HEK293 (cell line): Measurements from ENCODE around the gene DPCD.

Experiments used
- HOXA7 ChIP-seq: sonication (generic); formaldehyde crosslinking; IDR thresholded peaks from 2 replicates; pipeline ENCODE4 v1.8.1; 2022; ENCODE audit warnings: missing genetic modification reagents, borderline replicate concordance
- ZNF24 ChIP-seq: fragments of 450-650 bp; formaldehyde crosslinking; IDR thresholded peaks from 2 replicates; pipeline ENCODE4 v1.5.1; 2016; ENCODE audit warnings: missing biosample characterization, missing genetic modification characterization
- ZNF707 ChIP-seq: fragments of 450-650 bp; formaldehyde crosslinking; IDR thresholded peaks from 2 replicates; pipeline ENCODE4 v1.5.1; 2016; ENCODE audit warnings: missing biosample characterization, missing genetic modification characterization
- TF ChIP-seq, protein P1 (sequence below): fragments of 450-650 bp; formaldehyde crosslinking; IDR thresholded peaks from 2 replicates; pipeline ENCODE4 v1.5.1; 2016; ENCODE audit warnings: missing biosample characterization, missing genetic modification characterization
- TF ChIP-seq, protein P2 (sequence below): fragments of 450-650 bp; formaldehyde crosslinking; IDR thresholded peaks from 2 replicates; pipeline ENCODE4 v1.5.1; 2016; ENCODE audit warnings: missing biosample characterization, missing genetic modification characterization

DNA sequence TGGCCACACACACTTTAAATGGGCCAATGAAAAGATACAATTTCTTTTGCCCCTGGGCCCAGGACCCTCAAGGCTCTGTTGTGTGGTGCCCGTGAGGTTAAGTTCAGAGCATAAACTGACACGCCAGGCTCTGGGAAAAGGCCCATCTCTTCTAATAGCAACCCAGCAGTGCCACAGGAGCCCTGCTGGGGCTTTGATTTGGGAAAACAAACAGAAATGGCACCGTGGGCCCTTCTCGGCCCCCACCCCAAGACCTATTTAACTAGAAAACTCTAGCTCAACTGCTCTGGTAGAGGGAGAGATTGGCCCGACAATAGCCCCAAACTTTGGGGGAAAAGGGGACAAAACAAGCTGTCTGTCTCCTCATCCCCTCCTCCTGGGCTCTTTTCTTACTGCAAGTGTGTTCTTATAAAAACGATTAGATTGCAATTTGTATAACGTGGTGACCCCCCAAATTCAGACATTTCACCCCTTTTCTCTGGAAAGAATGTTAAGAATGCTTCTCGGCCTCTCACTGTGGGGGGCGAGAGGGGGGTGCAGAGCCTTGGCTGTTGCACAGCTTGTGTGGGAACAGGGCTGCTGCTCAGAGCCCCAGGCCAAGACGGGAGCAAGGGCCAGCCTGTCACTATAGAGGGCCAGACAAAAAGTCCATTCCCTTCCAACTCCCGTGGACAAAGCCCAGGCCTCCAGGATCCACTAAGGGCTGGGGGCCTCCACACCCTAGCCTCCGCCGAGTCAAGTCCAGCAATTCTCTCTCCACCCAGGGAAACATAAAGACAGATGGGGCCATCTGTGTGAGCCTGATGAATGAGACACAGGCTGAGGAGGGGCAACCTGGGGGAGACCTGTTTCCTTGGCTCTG lies 26.8 kb downstream of the DPCD start:
- TF ChIP-seq HOXA7 (CRISPR knock-in tag) (no peak), ZNF707 (tag by site-specific recombination) (no peak), ZNF24 (tag by site-specific recombination) (no peak)
- TF ChIP-seq, protein P1, sequence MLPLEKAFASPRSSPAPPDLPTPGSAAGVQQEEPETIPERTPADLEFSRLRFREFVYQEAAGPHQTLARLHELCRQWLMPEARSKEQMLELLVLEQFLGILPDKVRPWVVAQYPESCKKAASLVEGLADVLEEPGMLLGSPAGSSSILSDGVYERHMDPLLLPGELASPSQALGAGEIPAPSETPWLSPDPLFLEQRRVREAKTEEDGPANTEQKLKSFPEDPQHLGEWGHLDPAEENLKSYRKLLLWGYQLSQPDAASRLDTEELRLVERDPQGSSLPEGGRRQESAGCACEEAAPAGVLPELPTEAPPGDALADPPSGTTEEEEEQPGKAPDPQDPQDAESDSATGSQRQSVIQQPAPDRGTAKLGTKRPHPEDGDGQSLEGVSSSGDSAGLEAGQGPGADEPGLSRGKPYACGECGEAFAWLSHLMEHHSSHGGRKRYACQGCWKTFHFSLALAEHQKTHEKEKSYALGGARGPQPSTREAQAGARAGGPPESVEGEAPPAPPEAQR (tag by site-specific recombination), result no peak
- TF ChIP-seq, protein P2, sequence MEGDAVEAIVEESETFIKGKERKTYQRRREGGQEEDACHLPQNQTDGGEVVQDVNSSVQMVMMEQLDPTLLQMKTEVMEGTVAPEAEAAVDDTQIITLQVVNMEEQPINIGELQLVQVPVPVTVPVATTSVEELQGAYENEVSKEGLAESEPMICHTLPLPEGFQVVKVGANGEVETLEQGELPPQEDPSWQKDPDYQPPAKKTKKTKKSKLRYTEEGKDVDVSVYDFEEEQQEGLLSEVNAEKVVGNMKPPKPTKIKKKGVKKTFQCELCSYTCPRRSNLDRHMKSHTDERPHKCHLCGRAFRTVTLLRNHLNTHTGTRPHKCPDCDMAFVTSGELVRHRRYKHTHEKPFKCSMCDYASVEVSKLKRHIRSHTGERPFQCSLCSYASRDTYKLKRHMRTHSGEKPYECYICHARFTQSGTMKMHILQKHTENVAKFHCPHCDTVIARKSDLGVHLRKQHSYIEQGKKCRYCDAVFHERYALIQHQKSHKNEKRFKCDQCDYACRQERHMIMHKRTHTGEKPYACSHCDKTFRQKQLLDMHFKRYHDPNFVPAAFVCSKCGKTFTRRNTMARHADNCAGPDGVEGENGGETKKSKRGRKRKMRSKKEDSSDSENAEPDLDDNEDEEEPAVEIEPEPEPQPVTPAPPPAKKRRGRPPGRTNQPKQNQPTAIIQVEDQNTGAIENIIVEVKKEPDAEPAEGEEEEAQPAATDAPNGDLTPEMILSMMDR (tag by site-specific recombination), result no peak
